ENCODE measurements around the gene DPH2. TPM values are rescaled to one million over a fixed set of nuclear protein-coding genes. Genes with fewer than 3 reads are reported as not detected.

DPH2 gene
- total RNA-seq, 2 experiments from 2014 or later, result 10.3 to 12.0 TPM

DNA sequence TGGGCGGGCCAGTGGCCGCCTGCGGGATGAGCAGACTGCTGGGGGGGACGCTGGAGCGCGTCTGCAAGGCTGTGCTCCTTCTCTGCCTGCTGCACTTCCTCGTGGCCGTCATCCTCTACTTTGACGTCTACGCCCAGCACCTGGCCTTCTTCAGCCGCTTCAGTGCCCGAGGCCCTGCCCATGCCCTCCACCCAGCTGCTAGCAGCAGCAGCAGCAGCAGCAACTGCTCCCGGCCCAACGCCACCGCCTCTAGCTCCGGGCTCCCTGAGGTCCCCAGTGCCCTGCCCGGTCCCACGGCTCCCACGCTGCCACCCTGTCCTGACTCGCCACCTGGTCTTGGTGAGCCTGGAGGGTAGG is 11.3 kb downstream of the DPH2 start:
- peaks cover 32% of the 10 kb centered on the region for H3K36me3 Mint-ChIP-seq (ENCODE audit: low read depth)
- CTCF ChIA-PET, result no interaction called here

DNA sequence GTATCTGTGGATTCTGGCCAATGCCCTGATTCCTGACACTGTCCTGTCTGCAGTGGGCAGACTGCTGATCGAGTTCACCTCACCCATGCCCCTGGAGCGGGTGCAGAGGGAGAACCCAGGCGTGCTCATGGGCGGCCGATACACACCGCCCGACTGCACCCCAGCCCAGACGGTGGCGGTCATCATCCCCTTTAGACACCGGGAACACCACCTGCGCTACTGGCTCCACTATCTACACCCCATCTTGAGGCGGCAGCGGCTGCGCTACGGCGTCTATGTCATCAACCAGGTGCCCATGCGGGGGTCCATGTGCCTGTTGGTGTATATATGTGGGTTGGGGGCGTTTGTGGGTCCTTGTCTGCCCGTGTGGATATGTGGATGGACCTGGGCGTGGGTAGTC is 11.8 kb downstream of the DPH2 start:
- Histone ChIP-seq H3K4me1 (ENCODE audit: insufficient read depth, low read length) (peaks cover 28% of the 10 kb centered on the region), H3K27me3 (ENCODE audit: control insufficient read depth in 1 of 2, insufficient read depth in 2 of 2, low read length in 2 of 2) (peaks cover 5 to 7% of the 10 kb centered on the region in 2 experiments), H3K27ac (ENCODE audit: low read depth in 1 of 2, low read length in 2 of 2) (no peak overlapping the region), H3K9me3 (ENCODE audit: control insufficient read depth in 1 of 2, insufficient read depth in 1 of 2, low read length in 2 of 2) (no peaks in the 10 kb centered on the region), H3K4me3 (ENCODE audit: low read length) (no peak overlapping the region), H3K36me3 (ENCODE audit: insufficient read depth, low read length) (peaks cover 19% of the 10 kb centered on the region)
- POLR2A ChIA-PET, result no interaction called here
- intact Hi-C loops (cut with DNase I, micrococcal nuclease), result no loop called here
- peaks cover 27% of the 10 kb centered on the region for H3K36me3 Mint-ChIP-seq (ENCODE audit: low read depth)
- H3K27me3 Mint-ChIP-seq, result peaks cover 13% of the 10 kb centered on the region
- H3K4me3 Mint-ChIP-seq, result peak overlapping the region; percentile 30
- peaks cover 26% of the 10 kb centered on the region for H3K4me1 Mint-ChIP-seq (ENCODE audit: low read depth)
- ATAC-seq (ENCODE audit: poor library complexity) (no peak), DNase-seq (no peak)
- TF ChIP-seq, protein P1, sequence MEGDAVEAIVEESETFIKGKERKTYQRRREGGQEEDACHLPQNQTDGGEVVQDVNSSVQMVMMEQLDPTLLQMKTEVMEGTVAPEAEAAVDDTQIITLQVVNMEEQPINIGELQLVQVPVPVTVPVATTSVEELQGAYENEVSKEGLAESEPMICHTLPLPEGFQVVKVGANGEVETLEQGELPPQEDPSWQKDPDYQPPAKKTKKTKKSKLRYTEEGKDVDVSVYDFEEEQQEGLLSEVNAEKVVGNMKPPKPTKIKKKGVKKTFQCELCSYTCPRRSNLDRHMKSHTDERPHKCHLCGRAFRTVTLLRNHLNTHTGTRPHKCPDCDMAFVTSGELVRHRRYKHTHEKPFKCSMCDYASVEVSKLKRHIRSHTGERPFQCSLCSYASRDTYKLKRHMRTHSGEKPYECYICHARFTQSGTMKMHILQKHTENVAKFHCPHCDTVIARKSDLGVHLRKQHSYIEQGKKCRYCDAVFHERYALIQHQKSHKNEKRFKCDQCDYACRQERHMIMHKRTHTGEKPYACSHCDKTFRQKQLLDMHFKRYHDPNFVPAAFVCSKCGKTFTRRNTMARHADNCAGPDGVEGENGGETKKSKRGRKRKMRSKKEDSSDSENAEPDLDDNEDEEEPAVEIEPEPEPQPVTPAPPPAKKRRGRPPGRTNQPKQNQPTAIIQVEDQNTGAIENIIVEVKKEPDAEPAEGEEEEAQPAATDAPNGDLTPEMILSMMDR (IDR thresholded peaks at IDR 0.05), result no peak
- H3K9me3 Mint-ChIP-seq, result no peaks in the 10 kb centered on the region
- no peak overlapping the region for H3K27ac Mint-ChIP-seq
- CTCF ChIA-PET, result no interaction called here

More for the DNA sequence above, 11.3 kb downstream of the DPH2 start:
- intact Hi-C loops (cut with DNase I, micrococcal nuclease), result no loop called here
- H3K9me3 ChIP-seq (ENCODE audit: control insufficient read depth in 1 of 2, insufficient read depth in 1 of 2, low read length in 2 of 2), result no peaks in the 10 kb centered on the region
- H3K4me3 Mint-ChIP-seq, result peak overlapping the region; percentile 56
- H3K27ac ChIP-seq (ENCODE audit: low read depth in 1 of 2, low read length in 2 of 2), result no peak overlapping the region
- no peak overlapping the region for H3K4me3 ChIP-seq (ENCODE audit: low read length)
- peaks cover 34% of the 10 kb centered on the region for H3K4me1 ChIP-seq (ENCODE audit: insufficient read depth, low read length)
- ATAC-seq (ENCODE audit: poor library complexity), result no peak
- POLR2A ChIA-PET, result no interaction called here
- peaks cover 5 to 7% of the 10 kb centered on the region in 2 experiments for H3K27me3 ChIP-seq (ENCODE audit: control insufficient read depth in 1 of 2, insufficient read depth in 2 of 2, low read length in 2 of 2)
- TF ChIP-seq, protein P1 (IDR thresholded peaks at IDR 0.05), result no peak
- H3K9me3 Mint-ChIP-seq, result no peaks in the 10 kb centered on the region
- peaks cover 31% of the 10 kb centered on the region for H3K4me1 Mint-ChIP-seq (ENCODE audit: low read depth)
- no peak for DNase-seq
- H3K27ac Mint-ChIP-seq, result no peak overlapping the region
- peaks cover 24% of the 10 kb centered on the region for H3K36me3 ChIP-seq (ENCODE audit: insufficient read depth, low read length)
- peaks cover 13% of the 10 kb centered on the region for H3K27me3 Mint-ChIP-seq

DNA sequence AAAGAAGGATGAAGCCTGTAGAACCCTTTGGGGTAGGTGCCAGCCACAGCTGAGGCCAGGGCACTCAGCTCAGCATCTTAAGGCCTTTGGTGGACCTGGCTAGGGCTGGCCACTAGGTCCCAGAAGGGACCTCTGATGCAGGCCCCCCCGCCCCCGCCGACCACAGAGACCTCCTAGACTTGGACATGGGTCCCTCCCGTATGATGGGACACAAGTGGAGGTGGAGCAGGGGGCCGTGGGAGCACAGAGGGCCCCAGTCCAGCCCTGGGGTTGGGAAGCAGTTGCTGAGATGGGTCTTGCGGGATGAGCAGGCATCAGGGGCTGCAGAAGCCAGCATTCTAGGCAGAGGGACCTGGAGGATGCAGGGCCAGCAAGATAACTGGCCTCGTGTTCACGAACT is 12.4 kb downstream of the DPH2 start:
- Mint-ChIP-seq H3K4me1 (ENCODE audit: low read depth) (peaks cover 20% of the 10 kb centered on the region), H3K27me3 (peaks cover 13% of the 10 kb centered on the region), H3K4me3 (no peak overlapping the region), H3K36me3 (ENCODE audit: low read depth) (peaks cover 21% of the 10 kb centered on the region), H3K9me3 (no peaks in the 10 kb centered on the region), H3K27ac (no peak overlapping the region)
- TF ChIP-seq, protein P1 (IDR thresholded peaks at IDR 0.05), result no peak
- Histone ChIP-seq H3K27ac (ENCODE audit: low read depth in 1 of 2, low read length in 2 of 2) (no peak overlapping the region), H3K36me3 (ENCODE audit: insufficient read depth, low read length) (peaks cover 13% of the 10 kb centered on the region), H3K27me3 (ENCODE audit: control insufficient read depth in 1 of 2, insufficient read depth in 2 of 2, low read length in 2 of 2) (peaks cover 5 to 7% of the 10 kb centered on the region in 2 experiments), H3K9me3 (ENCODE audit: control insufficient read depth in 1 of 2, insufficient read depth in 1 of 2, low read length in 2 of 2) (no peaks in the 10 kb centered on the region), H3K4me1 (ENCODE audit: insufficient read depth, low read length) (peaks cover 23% of the 10 kb centered on the region), H3K4me3 (ENCODE audit: low read length) (no peak overlapping the region)
- ATAC-seq (ENCODE audit: poor library complexity), result no peak
- ChIA-PET CTCF (no interaction called here), POLR2A (no interaction called here)
- DNase-seq, result no peak
- intact Hi-C loops (cut with DNase I, micrococcal nuclease), result no loop called here

All from CD4-positive, alpha-beta T cell (primary cell).